ENCODE measurements around the gene NR1I2.

Gene NR1I2

DNA sequence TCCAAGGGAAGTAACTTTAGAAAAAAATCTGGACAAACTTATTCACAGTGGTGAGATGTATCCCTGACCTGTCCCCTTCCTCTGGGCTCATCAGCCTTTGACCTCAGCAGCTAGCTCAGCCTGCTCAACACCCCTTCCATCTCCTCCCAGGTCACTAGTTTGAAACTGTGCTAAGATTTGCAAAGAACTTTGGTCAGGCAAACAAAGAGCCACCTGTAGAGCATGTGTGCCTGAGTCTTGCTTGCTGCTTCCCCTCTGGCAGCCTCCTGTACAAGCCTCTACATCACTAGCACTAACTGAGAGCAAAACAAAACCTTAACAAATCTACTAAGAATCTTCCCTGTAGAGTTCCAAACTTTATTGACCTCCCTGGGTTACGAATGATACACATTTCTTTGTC lies 43.9 kb downstream of the NR1I2 start:
- DNase-seq, result no peak

DNA sequence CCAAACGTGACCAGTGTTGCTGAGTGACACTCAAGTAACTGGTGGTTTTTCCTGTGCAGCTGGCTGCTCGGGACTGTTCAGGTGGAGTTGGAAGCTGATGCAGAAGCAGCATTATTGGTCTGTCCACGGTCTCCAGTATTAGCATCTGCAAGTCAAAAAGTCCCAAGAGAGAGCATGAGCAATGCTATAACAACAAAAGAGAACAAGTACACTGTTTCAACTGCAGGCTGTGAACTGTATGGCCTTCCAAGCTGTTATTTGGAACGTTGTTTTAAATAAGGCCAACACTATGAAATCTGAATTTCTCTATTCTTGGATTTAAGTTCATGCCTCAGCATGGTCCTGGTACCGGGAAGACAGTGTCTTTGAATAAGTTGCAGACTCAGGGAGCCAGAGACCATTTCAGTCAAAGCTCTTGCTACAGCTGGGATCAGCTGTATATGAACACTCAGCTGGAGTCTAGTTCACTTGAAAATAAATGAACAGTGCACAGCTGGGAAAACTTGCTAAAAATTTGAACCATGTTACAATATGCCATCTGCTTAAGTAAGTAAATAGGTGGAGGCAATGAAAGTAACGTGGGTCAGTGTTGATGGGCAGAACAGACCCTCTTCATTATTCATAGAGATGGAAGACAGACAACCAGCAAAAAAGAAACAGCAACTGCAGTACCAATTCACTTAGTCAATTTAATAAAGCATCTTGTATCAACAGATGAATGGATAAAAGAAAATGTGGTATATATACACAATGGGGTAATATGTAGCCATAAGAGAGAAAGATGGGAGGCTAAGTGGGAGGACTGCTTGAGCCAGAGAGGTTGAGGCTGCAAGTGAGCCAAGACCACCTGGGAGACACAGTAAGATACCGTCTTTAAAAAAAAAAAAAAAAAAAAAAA lies 45.1 kb downstream of the NR1I2 start:
- DNase-seq, result no peak

DNA sequence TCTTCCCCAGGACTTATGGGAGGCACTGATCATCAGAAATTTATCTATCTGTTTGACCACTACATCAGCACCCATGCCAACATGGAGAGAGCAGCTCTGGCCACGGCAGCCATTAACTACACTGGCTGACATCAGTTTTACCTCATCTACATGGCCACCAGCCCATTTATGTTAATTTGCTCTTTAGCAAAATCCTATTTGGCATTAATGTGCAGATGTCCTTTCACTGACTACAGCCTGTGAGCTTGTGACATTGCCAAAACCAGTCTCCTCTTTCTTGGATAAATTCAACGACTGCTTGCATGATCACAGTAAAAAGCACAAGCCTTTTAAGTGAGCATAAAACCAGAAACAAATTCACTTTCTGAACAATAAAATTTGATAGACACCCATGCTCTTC lies 47.5 kb downstream of the NR1I2 start:
- no peak for DNase-seq

DNA sequence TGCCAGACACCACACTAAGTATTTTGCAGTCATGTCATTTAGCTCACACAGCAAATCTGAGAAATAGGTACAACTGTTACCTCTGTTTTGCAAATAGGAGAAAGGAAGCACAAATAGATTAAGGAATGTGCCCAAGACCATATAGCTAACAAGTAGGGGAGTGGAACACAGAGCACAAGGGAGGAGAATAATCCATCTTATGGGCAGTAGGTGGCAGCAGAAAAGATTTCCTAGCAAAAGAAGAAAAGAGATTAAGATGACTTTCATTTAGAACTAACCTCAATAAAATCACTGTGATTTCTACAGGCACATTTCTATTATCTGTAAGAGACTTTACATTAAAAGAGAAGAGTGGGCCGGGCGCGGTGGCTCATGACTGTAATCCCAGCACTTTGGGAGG lies 49.1 kb downstream of the NR1I2 start:
- no peak for DNase-seq

DNA sequence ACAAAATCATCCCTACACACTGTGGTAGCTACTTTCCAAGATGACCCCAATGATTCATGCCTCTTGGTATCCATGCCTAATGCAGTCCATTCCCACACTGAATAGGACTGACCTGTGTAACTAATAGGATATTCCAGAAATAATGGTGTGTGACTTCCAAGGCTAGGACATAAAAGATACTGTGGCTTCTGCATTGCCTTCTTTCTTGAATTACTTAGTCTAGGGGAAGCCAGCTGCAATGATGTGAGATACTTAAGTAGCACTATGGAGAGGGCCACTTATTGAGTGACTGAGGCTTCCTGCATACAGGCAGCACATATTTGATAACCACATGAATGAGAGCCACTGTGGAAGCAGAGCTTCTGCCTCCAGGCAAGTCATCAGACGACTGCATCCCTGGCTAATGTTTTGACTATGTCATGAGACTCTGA lies 50.1 kb downstream of the NR1I2 start:
- DNase-seq, result no peak

DNA sequence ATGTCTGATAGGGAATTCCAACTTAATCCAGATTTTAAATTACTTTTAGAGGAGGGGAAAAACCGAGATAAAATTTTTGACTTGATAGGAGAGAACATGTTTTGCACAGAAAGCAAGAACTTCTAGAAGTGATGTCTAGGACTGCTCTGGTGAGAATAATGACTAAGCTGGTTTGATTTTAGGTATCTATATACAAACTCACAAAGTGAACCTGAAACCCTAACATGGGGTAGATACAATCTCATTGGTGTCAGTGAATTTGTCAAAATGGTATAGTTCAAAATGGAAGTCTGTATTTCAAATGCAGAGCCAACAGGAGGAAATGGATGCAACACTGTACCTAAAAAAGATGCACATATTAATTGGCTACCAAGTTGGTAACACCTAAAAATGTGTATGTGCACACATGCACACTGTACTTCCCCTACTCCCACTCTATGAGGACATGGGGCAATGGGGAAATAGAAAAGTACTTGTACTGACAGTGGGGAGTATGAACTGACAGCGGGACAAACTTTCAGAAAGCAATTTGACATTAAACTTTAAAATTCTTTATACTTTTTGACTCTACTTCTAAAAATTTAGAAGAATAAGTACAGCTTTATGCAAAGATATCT lies 53.0 kb downstream of the NR1I2 start:
- no peak for DNase-seq

DNA sequence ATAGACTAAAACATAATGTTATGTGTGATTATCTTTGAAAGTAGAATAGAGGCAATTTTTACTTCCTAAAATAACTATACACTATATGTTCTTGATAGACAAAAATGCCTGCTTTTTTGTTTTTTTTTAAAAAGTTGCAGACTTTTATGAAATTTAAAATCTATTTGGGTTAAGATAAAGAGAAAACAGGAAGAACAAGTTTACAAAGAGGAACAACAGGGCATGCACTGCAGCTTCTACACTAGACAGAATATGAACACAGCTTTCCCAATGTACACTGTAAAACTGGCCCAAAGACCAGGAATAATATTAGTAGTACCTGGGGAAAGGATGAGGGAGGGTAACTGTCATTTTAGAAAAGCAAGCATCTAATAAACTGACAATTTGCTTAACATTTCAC lies 53.7 kb downstream of the NR1I2 start:
- DNase-seq, result no peak

DNA sequence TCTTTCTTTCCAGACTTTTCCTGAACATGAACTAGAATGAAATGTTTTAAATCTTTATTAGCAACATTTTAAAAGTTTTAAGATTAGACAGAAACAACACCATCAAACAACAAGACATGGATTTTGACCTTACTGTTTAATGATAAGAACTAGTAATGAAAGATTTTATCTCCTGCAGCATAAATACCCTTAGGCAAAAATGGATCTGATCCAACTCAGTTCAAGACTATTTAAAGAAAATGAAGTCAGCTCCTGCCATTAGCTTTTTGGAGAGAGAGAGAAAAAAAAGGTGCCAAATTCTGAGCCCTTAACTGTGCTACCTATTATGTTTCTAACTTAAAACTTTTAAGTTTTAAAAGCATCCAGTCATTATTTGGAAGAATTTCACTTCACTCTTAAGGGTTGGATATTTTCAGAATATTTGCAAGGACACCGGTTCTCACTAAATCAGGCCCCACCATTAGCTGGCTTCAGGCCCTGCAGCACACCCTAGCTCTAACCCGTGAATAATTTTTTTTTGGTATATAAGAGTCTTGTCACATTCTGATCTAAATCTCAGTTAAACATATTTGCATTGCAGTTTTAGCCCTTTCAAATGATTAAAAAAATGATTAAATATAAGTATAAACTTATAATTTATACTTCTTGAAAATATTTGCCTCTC lies 60.0 kb downstream of the NR1I2 start:
- no peak for DNase-seq

DNA sequence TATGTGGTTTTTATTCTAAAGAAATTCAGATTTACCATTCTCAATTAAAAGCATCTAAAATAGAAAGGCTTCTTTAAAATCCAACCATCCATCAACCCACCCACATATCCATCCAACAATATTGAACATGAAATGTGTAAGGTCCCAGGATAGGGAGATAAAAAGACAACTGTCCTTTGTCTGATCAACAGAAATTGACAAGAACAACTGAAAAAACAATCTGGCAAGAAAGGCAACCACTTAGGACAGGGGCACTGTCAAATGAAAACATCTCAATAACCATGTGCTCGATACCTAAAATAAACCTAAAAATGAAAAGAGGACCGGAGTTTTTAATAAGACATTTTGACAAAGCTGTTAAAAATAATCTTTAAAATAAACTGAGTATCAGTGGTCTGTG lies 67.2 kb downstream of the NR1I2 start:
- DNase-seq, result no peak

DNA sequence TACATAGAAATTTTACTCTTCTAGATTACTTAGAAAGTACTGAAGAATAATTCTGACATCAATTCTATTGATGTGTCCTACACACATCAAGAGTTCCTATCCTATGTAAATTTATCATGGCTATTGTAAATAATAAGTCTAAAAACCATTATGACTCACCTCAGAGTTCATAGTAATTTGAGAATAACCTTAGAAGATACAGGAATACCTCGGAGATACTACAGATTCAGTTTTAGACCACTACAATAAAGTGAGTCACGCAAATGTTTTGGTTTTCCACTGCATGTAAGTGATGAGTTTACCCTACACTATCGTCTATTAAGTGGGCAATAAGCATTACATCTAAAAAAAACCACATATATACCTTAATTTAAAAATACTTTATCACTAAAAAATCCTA lies 74.8 kb downstream of the NR1I2 start:
- DNase-seq, result no peak

DNA sequence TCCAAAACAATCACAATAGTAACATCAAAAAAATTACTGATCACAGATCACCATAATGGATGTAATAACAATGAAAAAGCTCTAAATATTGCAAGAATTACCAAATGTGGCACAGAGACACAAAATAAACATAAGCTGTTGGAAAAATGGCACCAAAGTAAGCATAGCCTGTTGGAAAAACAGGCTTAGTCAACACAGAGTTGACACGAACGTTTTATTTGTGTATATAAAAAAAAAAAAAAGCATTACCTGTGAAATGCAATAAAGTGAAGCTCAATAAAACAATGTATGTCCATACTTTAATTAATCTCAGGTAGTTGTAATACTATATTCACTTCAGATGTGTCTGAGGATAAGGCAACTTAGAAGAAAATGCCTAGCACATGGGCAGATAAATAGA lies 77.1 kb downstream of the NR1I2 start:
- DNase-seq, result no peak

DNA sequence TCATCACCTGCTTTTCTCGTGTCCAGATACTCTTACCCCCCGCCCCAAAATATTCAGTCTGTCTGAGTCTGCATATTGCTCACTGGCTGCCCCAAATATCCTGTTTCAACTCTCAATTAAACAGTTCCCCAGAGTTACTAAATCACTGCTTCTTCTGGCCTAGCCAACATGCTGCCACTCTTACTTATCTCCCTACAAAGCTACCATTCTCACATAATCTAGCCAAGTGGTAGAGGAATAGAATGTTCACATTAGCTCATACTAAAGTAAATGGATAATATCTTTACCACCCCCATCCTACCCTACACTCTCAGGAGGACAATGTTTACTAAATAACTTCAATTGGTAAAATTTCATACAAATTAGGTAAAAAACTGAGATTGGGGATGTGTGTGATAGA lies 77.8 kb downstream of the NR1I2 start:
- DNase-seq, result no peak

DNA sequence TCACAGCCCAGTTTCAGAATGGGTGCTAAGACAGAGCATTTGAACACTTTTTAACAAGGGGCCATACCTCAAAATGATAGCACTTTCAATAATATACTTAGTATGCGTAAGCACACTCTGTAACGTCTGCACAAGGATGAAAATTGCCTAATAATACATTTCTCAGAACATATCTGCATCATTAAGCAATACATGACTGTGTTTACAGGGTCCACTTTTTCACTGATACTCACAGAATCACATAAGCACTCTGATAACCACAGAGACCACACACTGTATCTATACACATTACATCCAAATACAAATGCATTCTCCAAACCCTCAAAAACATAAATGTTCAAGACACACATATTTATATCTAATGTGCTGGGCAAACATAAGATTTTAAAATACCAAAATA lies 79.8 kb downstream of the NR1I2 start:
- DNase-seq, result no peak

DNA sequence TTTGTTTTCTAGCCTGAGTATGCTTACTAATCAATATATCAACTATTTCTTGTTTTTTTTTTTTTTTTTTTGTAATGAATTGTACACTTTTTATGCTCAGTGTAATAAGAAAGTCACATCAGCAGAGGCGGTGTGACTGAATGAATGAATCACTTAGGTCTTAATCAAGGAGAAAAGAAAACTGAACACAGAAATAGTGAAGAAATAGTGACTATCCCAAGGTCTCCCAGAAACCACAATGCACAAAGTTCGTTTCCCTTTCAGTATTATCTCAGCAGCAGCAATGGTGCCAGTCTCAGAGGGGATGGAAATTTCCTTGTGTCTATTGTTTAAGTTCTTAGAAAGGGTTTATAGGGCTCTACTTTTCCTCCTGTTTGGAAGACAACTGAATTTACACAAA lies 80.7 kb downstream of the NR1I2 start:
- DNase-seq, result no peak

DNA sequence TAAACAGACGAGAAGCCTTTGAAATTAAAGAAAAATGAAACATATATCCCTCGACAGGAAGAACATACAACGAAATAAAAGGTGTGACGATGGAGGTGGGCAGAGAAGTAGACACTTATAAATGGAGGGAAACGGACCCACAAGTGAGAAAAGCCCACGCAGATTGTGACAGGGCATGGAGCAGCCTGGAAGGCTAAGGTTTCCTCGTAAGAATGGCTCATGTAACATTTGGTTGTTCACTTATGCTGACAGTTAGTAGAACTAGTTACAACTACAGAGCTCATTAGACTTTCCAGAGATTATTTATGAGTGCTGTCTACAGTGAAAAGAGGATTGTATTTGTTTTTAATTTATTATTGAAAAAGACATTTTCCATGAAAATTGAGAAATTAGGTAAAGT lies 82.6 kb downstream of the NR1I2 start:
- no peak for DNase-seq

All from CD4-positive, alpha-beta T cell treated with Interleukin-21 for 1 hour (primary cell).